GM12878 (cell line): ENCODE measurements around the gene NLRC5. TPM values are rescaled to one million over a fixed set of nuclear protein-coding genes. Genes with fewer than 3 reads are reported as not detected.
A peak's percentile ranks its signal among the peaks of the same experiment; 100 is the strongest.

Experiments used
- ATAC-seq: fragments of 200-7000 bp; cut with Tn5 transposase; 3 replicates; pipeline ENCODE4 v1.9.1; 2020; ENCODE audit warnings: mild to moderate bottlenecking, moderate library complexity
- BruUV-seq: library from RNA; stranded (reverse); fragments of 400-500 nt; replicated peaks from 2 replicates; lab custom pipeline; 2021; lab: Mats Ljungman, UMichigan
- CTCF ChIA-PET: fragments of 300-600 bp; sonication (Branson Sonifier 250); formaldehyde crosslinking; extraction: SDS; loops from one replicate; lab custom pipeline; 2021; ENCODE audit warnings: inconsistent platforms; lab: Yijun Ruan, JAX
- POLR2A ChIA-PET: fragments of 350-600 bp; formaldehyde crosslinking; extraction: SDS; loops from one replicate; lab custom pipeline; 2021; ENCODE audit warnings: inconsistent platforms; lab: Charles Lee
- RAD21 ChIA-PET: fragments of 300-600 bp; sonication (Branson Sonifier 250); formaldehyde crosslinking; loops from one replicate; lab custom pipeline; 2023; ENCODE audit warnings: antibody characterized with exemption; ENCODE audit not compliant: unreplicated experiment; lab: Charles Lee
- SMC1A ChIA-PET: fragments of 300-600 bp; sonication (Branson Sonifier 250); formaldehyde crosslinking; loops from one replicate; lab custom pipeline; 2023; ENCODE audit not compliant: unreplicated experiment, uncharacterized antibody; lab: Charles Lee
- DNase-seq: peaks from one replicate; pipeline ENCODE4 v3.0.0-alpha.2; 2011; ENCODE audit warnings: low read depth, low spot score
- FAIRE-seq: peaks from 3 replicates; lab custom pipeline; 2011; peaks lifted over from hg19 to GRCh38; lab: Jason Lieb, UNC
- H2AFZ ChIP-seq: 2 replicates; pipeline ENCODE4 v1.6.0; 2011; ENCODE audit warnings: low read depth, low read length, control low read depth; ENCODE audit not compliant: control insufficient read depth
- H3K27ac ChIP-seq: 2 replicates; pipeline ENCODE4 v1.5.1; 2011; ENCODE audit warnings: control low read depth; ENCODE audit not compliant: control insufficient read depth, insufficient read depth
- H3K27me3 ChIP-seq, 2 experiments: replicated peaks in 1 of 2; 2 replicates each; pipeline versions ENCODE4 v1.6.0 to v1.6.1; 2011; ENCODE audit warnings: low read length in 1 of 2; ENCODE audit not compliant: control insufficient read depth in 2 of 2, insufficient read depth in 2 of 2
- H3K36me3 ChIP-seq, 2 experiments: 2 replicates each; pipeline ENCODE4 v1.5.1; 2011; ENCODE audit warnings: low read length in 1 of 2; ENCODE audit not compliant: control insufficient read depth in 2 of 2, insufficient read depth in 2 of 2
- H3K4me1 ChIP-seq: 2 replicates; pipeline ENCODE4 v1.6.1; 2011; ENCODE audit warnings: mild to moderate bottlenecking, low read length, moderate library complexity, mixed read lengths; ENCODE audit not compliant: control insufficient read depth, insufficient read depth
- H3K4me2 ChIP-seq: 2 replicates; pipeline ENCODE4 v1.6.0; 2011; ENCODE audit warnings: control low read depth; ENCODE audit not compliant: control insufficient read depth, insufficient read depth
- H3K4me3 ChIP-seq: fragments of 200-600 bp; sonication (generic); 2 replicates; pipeline ENCODE4 v1.5.1; 2016
- H3K79me2 ChIP-seq: 2 replicates; pipeline ENCODE4 v1.6.0; 2011; ENCODE audit warnings: low read length; ENCODE audit not compliant: control insufficient read depth, insufficient read depth
- H3K9ac ChIP-seq: 2 replicates; pipeline ENCODE4 v1.8.0; 2011; ENCODE audit warnings: low read length, control low read depth, mixed read lengths; ENCODE audit not compliant: control insufficient read depth, insufficient read depth
- H3K9me3 ChIP-seq: replicated peaks from 3 replicates; pipeline ENCODE4 v1.5.1; 2011; ENCODE audit warnings: mild to moderate bottlenecking, low read length; ENCODE audit not compliant: control insufficient read depth, insufficient read depth
- H4K20me1 ChIP-seq: 2 replicates; pipeline ENCODE4 v1.6.0; 2011; ENCODE audit not compliant: control insufficient read depth, insufficient read depth
- EED ChIP-seq: sonication (generic); IDR thresholded peaks from 2 replicates; pipeline ENCODE4 v1.6.1; 2016; ENCODE audit warnings: antibody characterized with exemption, low read depth
- EZH2 ChIP-seq: IDR thresholded peaks from 2 replicates; pipeline ENCODE4 v1.6.1; 2012; ENCODE audit warnings: low read depth, mild to moderate bottlenecking, control low read depth, inconsistent platforms, low read length, borderline replicate concordance; ENCODE audit not compliant: control insufficient read depth
- HDGF ChIP-seq: fragments of 450-650 bp; IDR thresholded peaks from 2 replicates; pipeline ENCODE4 v1.6.1; 2016; ENCODE audit warnings: antibody characterized with exemption
- KAT2A ChIP-seq: conservative IDR thresholded peaks from 2 replicates; pipeline ENCODE4 v1.6.1; 2011; ENCODE audit warnings: low read depth, low read length; ENCODE audit not compliant: control insufficient read depth
- NFYA ChIP-seq: IDR thresholded peaks from 2 replicates; pipeline ENCODE4 v1.6.1; 2011; ENCODE audit warnings: low read depth, mild to moderate bottlenecking, low read length, improper control_type of control experiment, borderline replicate concordance
- RB1 ChIP-seq: fragments of 450-650 bp; formaldehyde crosslinking; IDR thresholded peaks from 2 replicates; pipeline ENCODE4 v1.6.1; 2017; ENCODE audit warnings: mild to moderate bottlenecking, borderline replicate concordance
- RCOR1 ChIP-seq: conservative IDR thresholded peaks from 2 replicates; pipeline ENCODE4 v1.6.1; 2012; ENCODE audit warnings: low read depth, low read length, improper control_type of control experiment
- SMARCA5 ChIP-seq: fragments of 450-650 bp; IDR thresholded peaks from 2 replicates; pipeline ENCODE4 v1.6.1; 2017; ENCODE audit warnings: mild to moderate bottlenecking
- STAT1 ChIP-seq: fragments of 450-650 bp; conservative IDR thresholded peaks from 2 replicates; pipeline ENCODE4 v1.6.1; 2014; ENCODE audit warnings: antibody characterized with exemption, mild to moderate bottlenecking
- ZNF217 ChIP-seq: fragments of 450-650 bp; IDR thresholded peaks from 2 replicates; pipeline ENCODE4 v1.6.1; 2017; ENCODE audit warnings: antibody characterized with exemption, mild to moderate bottlenecking
- WGBS: methylation state at CpG from one replicate; pipeline ENCODE4 v1.1.6; 2016; ENCODE audit warnings: low lambda C conversion rate; ENCODE audit not compliant: insufficient replicate concordance, insufficient coverage; ENCODE audit errors: missing lambda C conversion rate; 5-methylcytosine and 5-hydroxymethylcytosine counted together
- in situ Hi-C: fragments of 300-500 bp; cut with MboI; formaldehyde crosslinking; loops from 9 replicates; pipeline ENCODE4 v1.14.3; 2018; ENCODE audit warnings: mixed read lengths
- intact Hi-C: fragments of 100-400 bp; cut with micrococcal nuclease; formaldehyde crosslinking; loops from one replicate; pipeline ENCODE4 v1.14.2; 2022; ENCODE audit not compliant: unreplicated experiment
- polyA plus RNA-seq, 11 experiments: library from polyadenylated mRNA; depleted of rRNA in 4 of 11; unstranded in 6 of 11; stranded (reverse) in 5 of 11; fragments of >200 nt; fragmentation: Nextera tagmentation in 4 of 11; fragmentation: Illumina TruSeq in 1 of 11; extraction: Ambion mirVana in 4 of 11; extraction: Trizol in 1 of 11; gene quantifications; 1 replicate in 1 of 11; 2 replicates in 10 of 11; pipeline versions ENCODE4 v1.2.1 to v1.2.3, GENCODE V29; 2011 to 2016; ENCODE audit warnings: inconsistent platforms in 2 of 11, missing spikeins in 2 of 11, low read depth in 1 of 11
- total RNA-seq, 4 experiments: library from RNA; depleted of rRNA in 3 of 4; stranded (reverse); fragments of >200 nt in 3 of 4; fragmentation: Illumina TruSeq in 1 of 4; extraction: Trizol in 1 of 4; gene quantifications; 2 replicates each; pipeline versions ENCODE4 v1.2.1 to v1.2.3, GENCODE V29; 2013 to 2021
- TF ChIP-seq, protein P1 (sequence below): fragments of 450-650 bp; IDR thresholded peaks from 2 replicates; pipeline ENCODE4 v1.6.1; 2017; ENCODE audit warnings: low read depth, mild to moderate bottlenecking, moderate library complexity
- TF ChIP-seq, protein P2 (sequence below): fragments of 450-650 bp; IDR thresholded peaks from 2 replicates; pipeline ENCODE4 v1.6.1; 2016; ENCODE audit warnings: mild to moderate bottlenecking

NLRC5 gene
- total and polyA plus RNA-seq, 10 of the 15 experiments (the other 5 are each of a cell fraction or from before 2014, with no cell fraction given): 13.1 to 105 (median 57.3) TPM

DNA sequence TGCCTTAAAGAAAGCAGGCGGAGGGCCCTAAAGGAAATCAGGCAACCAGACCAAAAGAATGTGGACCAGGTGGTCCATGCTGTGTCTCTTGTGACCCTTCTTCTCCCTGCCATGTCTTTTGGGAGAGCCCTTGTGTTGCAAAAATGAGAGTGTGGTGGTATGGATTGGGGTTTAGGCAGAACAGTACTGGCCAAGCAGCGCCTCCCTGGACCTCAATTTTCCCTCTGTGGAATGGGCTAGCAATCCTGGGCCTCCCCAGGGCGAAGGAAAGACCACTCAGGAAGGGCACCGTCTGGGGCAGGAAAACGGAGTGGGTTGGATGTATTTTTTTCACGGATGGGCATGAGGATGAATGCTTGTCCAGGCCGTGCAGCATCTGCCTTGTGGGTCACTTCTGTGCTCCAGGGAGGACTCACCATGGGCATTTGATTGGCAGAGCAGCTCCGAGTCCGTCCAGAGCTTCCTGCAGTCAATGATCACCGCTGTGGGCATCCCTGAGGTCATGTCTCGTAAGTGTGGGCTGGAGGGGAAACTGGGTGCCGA lies 7.6 kb upstream of the NLRC5 start:
- RAD21 ChIA-PET: interaction anchor here (1.1 to 22.4 kb wide), 8 partner anchors 8 to 114 kb away, joined by 4 to 473 read pairs (median 23); partner anchors contain the start of genes CETP and NLRC5
- Histone ChIP-seq H3K79me2 (peaks cover 7% of the 10 kb centered on the region), H3K4me2 (no peak overlapping the region; the same call in 1 of the 2 replicates), H3K27ac (peak overlapping the region; percentile 41), H2AFZ (no peak overlapping the region), H3K27me3 (no peaks in the 10 kb centered on the region), H3K9me3 (no peaks in the 10 kb centered on the region), H4K20me1 (no peaks in the 10 kb centered on the region), H3K4me1 (peaks cover 49% of the 10 kb centered on the region), H3K36me3 (no peaks in the 10 kb centered on the region), H3K9ac (no peak overlapping the region), H3K4me3 (no peak overlapping the region)
- FAIRE-seq: no peak
- intact Hi-C loops (loop anchor here (1.0 kb wide), 2 partner anchors 9 to 10 kb away; no protein-coding TSS in a partner anchor), in situ Hi-C loops (no loop called here)
- POLR2A ChIA-PET: interaction anchor here (1.2 to 15.9 kb wide), 11 partner anchors 8 to 70 kb away, joined by 3 to 343 read pairs (median 12); partner anchors contain the start of gene NLRC5
- DNase-seq: no peak
- TF ChIP-seq STAT1 (0 out of 2 replicates have a peak, but pooled peaks have one; percentile 35), HDGF (peak; percentile 57; the same call in 1 of the 2 replicates), EED (0 out of 2 replicates have a peak, but pooled peaks have one; percentile 33), SMARCA5 (peak; percentile 34; the same call in 1 of the 2 replicates), KAT2A (no peak), RCOR1 (0 out of 2 replicates have a peak, but pooled peaks have one; percentile 23), NFYA (no peak), RB1 (no peak), EZH2 (no peak), ZNF217 (peak; percentile 51; the same call in 1 of the 2 replicates)
- TF ChIP-seq, protein P1, sequence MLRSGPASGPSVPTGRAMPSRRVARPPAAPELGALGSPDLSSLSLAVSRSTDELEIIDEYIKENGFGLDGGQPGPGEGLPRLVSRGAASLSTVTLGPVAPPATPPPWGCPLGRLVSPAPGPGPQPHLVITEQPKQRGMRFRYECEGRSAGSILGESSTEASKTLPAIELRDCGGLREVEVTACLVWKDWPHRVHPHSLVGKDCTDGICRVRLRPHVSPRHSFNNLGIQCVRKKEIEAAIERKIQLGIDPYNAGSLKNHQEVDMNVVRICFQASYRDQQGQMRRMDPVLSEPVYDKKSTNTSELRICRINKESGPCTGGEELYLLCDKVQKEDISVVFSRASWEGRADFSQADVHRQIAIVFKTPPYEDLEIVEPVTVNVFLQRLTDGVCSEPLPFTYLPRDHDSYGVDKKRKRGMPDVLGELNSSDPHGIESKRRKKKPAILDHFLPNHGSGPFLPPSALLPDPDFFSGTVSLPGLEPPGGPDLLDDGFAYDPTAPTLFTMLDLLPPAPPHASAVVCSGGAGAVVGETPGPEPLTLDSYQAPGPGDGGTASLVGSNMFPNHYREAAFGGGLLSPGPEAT: 0 out of 2 replicates have a peak, but pooled peaks have one; percentile 6
- TF ChIP-seq, protein P2, sequence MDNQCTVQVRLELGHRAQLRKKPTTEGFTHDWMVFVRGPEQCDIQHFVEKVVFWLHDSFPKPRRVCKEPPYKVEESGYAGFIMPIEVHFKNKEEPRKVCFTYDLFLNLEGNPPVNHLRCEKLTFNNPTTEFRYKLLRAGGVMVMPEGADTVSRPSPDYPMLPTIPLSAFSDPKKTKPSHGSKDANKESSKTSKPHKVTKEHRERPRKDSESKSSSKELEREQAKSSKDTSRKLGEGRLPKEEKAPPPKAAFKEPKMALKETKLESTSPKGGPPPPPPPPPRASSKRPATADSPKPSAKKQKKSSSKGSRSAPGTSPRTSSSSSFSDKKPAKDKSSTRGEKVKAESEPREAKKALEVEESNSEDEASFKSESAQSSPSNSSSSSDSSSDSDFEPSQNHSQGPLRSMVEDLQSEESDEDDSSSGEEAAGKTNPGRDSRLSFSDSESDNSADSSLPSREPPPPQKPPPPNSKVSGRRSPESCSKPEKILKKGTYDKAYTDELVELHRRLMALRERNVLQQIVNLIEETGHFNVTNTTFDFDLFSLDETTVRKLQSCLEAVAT: peak; percentile 9; the same call in 1 of the 2 replicates
- CTCF ChIA-PET: interaction anchor here (1.1 to 19.4 kb wide), 11 partner anchors 8 to 64 kb away, joined by 3 to 420 read pairs (median 11); partner anchors contain the start of genes CETP and NLRC5
- BruUV-seq: TSS peak; percentile 65
- 82% methylated on average over 12 of the region's 12 CpGs for WGBS
- ATAC-seq: no peak; the same call in 2 of the 3 replicates
- SMC1A ChIA-PET: interaction anchor here (1.3 to 31.6 kb wide), 7 partner anchors 12 to 64 kb away, joined by 3 to 604 read pairs (median 60); partner anchors contain the start of gene CETP
